HG02852 (cell line): Measurements from ENCODE around the gene ZBED1.
"Not testable (repeated sequence)": the region's sequence is repeated elsewhere in the genome, so short reads cannot be mapped to it uniquely, and the experiment has no call there.

ENCODE experiments used
- ATAC-seq: cut with Tn5 transposase; IDR thresholded peaks from one replicate; pipeline ENCODE4 v1.9.1; 2021; ENCODE audit warnings: mild to moderate bottlenecking, moderate library complexity; ENCODE audit not compliant: unreplicated experiment

Gene ZBED1

DNA sequence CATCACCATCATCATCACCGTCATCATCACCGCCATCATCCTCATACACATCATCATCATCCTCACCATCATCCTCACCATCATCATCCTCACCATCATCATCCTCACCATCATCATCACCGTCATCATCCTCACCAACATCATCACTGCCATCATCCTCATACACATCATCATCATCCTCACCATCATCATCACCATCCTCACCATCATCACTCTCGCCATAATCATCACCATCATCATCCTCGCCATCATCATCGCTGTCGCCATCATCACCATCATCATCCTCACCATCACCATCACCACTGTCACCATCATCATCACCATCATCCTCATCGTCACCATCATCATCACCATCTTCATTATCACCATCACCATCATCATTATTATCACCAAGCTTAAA lies 19.8 kb upstream of the ZBED1 start:
- no peak for ATAC-seq

DNA sequence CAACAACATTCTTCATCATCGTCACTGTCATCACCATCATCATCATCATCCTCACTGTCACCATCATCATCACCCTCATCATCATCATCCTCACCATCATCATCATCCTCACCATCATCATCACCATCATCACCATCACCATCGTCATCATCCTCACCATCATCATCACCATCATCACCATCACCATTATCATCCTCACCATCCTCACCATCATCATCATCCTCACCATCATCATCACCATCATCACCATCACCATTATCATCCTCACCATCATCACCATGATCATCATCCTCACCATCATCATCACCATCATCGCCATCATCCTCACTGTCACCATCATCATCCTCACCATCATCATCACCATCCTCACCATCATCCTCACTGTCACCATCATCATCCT lies 18.9 kb upstream of the ZBED1 start:
- ATAC-seq: not testable (repeated sequence)

DNA sequence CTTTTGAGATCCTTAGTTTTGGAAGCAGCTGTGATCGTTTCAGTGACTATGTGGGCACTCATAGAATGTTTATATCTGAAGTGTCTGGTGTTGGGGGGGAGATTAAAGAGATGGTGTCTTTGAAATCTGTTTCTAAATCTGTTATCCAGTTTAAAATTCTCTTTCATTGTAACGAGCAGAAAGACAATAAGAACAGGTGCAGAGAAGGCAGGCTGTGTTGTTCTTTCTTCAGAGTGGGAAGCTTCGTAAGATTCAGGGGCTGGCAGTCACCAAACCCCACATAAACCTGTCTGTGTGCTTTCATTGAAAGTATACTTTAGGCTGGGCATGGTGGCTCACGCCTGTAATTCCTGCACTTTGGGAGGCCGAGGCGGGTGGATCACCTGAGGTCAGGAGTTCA lies 16.3 kb upstream of the ZBED1 start:
- ATAC-seq: peak; percentile 5

DNA sequence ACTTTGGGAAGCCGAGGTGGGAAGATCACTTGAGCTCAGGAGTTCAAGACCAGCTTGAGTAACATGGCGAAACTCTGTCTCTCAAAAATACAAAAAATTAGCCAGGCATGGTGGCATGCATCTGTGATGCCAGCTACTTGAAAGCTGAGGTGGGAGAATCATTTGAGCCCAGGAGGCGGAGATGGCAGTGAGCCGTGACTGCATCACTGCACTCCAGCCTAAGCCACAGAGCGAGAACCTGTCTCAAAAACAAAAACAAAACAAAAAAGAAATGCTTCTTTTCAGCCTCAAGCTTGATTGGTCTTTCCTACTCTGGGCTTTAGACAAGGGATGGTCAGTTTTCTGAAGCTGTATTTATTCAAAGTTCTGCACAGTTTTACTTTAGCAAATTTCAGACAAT lies 15.8 kb upstream of the ZBED1 start:
- ATAC-seq: peak; percentile 48

DNA sequence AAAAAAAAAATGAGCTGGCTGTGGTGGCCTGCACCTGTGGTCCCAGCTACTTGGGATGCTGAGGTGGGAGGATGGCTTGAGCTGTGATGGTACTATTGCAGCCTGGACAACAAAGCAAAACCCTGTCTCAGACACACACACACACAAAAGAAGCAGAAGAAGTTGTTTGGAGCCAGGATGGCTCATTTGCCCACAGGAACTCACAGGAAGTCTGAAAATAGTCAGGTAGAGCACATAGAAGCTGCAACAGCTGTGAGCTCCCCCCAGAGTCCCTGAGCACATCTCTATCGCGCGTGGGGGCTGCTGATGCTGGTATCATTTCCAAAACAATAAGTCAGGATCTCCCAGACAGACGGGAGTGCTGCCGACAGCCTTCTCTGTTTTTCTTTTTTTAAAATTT lies 13.4 kb upstream of the ZBED1 start:
- no peak for ATAC-seq

DNA sequence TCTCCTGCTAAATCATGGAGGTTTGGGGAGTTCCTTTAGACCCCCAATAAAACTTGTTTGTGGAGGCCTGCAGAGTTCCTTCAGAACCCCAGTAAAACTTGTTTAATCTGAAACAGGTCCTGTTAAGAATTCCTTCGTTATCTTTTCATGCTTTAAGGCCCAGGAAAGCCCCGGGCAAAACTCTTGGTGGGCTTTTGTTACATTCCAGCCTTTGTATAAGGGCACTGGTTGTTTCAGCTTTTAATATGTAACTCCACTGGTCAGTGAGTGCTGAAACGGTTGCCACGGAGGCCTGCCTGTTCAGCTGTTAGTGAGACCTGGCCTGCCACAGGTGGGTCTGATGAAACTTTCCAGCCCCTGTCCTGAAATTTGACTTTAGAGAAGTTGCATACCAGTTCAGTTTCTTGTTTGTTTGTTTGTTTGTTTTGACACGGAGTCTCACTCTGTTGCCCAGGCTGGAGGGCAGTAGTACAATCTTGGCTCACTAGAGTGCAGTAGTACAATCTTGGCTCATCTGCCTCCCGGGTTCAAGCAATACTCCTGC lies 12.4 kb upstream of the ZBED1 start:
- ATAC-seq: no peak

DNA sequence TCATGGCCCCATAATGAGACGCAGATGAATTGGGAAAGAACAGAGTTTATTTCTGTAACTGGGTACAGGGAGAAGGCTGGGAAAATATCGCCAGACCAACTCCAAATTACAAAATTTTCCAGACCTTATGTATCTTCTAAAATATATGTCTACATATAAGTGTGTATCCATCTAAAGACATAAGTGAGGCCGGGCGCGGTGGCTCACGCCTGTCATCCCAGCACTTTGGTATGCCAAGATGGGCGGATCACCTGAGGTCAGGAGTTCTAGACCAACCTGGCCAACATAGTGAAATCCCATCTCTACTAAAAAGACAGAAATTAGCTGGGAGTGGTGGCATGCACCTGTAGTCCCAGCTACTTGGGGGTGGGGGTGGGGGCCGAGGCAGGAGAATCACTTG lies 11.7 kb upstream of the ZBED1 start:
- ATAC-seq: no peak

DNA sequence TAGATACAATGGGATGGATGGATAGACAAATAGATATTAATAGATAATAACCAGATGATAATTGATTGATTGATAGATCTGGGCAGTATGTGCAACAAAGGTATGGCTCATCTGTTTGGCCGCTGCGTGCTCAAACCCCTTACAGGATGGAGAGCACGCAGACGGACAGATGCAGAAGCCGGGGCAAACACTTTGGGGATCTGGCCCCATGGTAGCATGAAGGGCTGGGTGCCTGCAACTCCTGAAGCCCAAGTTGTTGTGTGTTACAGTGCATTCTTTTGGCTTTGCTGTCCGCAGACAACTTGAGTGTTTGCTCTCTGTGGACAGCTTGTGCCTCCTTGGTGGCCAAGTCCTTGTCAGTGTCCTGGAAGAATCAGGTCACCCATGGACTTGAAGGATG lies 10.6 kb upstream of the ZBED1 start:
- ATAC-seq: no peak

DNA sequence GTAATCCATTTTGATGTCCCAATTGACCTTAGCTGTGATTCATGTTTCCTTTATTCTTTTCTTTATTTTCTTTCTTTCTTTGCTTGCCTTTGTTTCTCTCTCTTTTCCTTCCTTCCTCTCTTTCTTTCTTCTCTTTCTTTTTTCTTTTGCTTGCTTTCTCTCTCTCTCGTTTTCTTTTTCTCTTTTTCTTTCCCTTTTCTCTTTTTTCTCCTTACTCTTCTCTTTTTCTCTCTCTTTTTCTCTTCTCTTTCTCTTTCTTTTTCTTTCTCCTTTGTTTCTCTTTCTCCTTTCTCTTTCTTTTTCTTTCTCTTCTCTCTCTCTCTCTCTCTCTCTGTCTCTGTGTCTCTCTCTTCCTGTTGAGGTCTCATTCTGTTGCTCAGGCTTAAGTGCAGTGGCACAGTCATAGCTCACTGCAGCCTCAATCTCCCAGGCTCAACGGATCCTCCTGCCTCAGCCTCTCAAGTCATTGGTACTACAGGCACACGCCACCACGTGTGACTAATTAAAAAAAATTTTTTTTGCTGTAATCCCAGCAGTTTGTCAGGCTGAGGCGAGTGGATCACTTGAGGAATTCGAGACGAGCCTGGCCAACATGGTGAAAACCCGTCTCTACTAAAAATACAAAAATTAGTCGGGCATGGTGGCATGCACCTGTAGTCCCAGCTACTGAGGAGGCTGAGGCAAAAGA lies 8.0 kb upstream of the ZBED1 start:
- no peak for ATAC-seq

DNA sequence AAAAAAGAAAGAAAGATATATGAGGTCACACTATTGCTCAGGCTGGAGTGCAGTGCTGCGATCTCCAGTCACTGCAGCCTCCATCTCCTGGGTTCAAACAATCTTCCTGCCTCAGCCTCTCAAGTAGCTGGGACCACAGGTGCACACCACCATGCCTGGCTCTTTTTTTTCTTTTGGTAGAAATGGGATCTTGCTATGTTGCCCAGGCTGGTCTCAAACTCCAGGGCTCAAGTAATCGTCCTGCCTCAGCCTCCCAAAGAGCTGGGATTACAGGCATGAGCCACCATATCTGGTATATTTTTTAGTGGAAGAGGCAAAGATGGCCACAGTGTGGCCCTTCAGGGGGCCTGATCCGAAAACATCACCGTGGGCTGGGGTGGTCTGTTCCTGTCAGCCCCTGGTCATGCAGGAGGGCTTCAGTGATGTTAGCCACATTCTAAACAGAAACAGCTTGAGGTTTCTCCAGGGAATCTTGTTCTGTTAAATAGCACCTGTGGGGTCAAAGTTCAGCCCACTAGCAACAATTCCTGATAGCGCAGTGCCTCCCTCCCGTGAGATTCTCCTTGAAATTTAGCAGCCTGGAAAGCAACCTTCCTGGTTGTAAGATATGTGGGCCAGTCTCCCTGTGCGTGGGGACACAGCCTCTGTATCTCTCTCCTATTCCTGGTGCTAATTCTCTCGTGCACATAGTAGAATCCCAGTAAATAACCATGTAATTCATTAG lies 7.3 kb upstream of the ZBED1 start:
- ATAC-seq: no peak

DNA sequence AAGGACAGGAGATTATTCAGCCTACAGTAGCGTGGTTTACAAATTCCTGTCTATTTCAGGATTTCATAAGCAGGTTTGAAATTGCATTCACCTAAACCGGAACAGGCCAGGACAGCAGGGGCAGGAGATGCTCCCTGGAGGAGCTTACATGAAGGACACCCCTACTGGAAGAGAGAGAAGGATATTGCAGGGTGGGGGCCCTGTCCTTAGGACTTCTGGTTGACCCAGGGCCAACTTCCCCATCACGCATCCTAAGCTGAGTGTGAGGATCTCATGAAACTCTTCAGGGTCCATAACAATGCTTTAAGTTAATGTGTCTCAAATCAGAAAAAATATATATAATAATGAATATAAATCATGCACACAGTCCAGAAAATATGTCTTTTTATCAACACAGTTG lies 6.4 kb upstream of the ZBED1 start:
- no peak for ATAC-seq

DNA sequence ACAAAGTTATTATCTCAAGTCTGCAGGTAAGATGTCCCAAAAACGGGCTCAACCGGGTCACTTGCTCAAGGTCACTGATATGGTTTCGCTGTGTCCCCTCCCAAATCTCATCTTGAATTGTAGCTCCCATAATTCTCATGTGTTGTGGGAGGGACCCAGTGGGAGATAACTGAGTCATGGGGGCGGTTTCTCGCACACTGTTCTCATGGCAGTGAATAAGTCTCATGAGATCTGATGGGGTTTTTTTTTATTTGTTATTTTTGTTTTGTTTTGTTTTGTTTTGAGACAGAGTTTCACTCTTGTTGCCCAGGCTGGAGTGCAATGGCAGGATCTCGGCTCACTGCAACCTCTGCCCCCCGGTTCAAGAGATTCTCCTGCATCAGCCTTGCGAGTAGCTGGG lies 4.6 kb upstream of the ZBED1 start:
- not testable (repeated sequence) for ATAC-seq

DNA sequence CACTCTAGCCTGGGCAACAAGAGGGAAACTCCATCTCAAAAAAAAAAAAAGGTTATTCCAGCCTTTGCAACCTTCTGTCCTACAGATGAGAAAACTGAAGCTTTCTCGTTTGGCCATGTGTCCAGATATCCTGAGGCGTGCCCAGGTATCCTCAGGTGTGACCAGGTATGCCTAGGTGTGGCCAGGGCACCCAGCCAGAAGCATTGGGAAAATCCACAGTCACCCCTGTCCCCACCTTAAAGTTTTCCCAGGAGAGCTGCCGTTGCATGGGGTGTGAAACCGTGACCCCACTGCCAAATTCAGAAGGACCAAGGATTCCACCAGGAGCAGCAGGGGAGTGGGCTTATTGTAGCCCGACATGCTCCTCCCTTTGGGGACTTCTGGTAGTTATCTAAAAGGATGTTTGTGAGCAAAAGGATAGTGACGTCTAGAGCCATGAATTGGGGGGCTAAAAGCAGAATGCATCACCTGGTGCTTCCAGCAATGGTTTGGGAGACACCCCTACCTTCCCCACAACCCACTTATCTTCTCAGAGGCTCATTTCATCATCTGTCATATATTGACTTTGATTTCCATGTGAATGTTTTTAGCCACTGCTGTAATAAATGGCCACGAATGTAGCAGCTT lies 4.0 kb upstream of the ZBED1 start:
- ATAC-seq: no peak

DNA sequence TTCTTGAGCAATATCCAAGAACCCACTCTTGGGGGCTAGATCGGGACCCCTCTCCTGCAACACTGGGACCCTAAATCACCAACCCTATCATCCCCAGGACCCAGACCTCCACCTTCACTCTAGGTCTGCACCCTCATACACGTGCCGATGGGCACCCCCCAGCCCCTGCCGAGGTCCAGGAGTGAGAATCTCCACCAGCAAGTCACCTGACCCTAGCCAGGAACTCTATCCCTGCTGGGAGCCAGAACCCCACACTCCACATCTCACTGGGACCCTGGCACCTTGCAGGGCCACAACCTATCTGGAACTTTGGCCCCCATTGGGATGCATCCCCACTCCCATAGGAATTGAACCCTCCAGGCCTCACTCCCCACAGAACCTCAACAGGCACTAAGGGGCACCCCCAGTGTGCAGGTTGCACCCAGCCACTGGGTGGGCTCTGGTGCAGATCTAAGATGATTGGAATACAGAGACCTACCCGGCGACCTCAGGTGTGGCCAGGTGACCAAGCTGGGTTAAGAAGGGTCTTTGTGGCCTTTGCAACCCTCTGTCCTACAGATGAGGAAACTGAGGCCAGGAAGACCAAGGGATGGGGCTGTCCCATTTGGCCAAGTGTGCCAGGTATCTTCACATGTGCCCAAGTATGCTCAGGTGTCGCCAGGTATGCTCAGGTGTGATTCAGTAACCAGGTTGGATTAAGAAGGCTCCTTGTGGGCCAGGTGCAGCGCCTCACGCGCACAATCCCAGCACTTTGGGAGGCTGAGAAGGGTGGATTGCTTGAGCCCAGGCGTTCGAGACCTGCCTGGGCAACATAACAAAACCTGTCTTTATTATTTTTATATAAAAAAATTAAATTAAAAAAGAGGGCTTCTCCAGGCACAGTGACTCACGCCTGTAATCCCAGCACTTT lies 3.1 kb upstream of the ZBED1 start:
- ATAC-seq: no peak

DNA sequence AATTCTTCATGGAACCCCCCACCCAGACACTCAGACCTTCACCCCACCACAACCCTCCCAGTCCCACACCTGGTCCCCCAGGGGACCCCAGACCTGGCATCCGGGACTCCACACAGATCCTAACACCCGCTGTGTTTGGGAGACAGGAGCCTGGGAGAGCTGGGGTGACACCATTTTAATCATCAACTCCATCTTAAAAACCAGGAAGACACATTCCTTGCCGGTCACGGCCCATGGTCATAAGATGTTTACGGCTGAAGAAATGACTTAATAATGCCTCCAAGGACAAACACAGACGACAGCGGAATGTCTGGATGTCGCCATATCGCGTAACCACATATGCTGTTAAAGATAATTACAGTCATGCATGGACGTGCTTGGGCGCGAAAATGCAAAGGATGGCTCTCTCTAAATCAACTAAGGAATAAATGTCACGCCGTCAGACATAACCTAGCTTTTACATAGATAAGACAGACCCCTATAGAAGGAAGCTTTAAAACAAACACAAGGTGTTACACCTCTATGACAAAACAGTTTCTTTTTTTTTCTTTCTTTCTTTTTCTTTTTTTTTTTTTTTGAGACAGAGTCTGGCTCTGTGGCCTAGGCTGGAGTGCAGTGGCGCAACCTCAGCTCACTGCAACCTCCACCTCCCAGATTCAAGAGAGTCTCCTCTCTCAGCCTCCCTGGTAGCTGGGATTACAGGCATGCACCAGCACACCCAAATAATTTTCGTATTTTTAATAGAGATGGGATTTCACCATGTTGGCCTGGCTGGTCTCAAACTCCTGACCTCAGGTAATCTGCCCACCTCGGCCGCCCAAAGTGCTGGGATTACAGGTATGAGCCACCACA lies 2.1 kb upstream of the ZBED1 start:
- no peak for ATAC-seq

DNA sequence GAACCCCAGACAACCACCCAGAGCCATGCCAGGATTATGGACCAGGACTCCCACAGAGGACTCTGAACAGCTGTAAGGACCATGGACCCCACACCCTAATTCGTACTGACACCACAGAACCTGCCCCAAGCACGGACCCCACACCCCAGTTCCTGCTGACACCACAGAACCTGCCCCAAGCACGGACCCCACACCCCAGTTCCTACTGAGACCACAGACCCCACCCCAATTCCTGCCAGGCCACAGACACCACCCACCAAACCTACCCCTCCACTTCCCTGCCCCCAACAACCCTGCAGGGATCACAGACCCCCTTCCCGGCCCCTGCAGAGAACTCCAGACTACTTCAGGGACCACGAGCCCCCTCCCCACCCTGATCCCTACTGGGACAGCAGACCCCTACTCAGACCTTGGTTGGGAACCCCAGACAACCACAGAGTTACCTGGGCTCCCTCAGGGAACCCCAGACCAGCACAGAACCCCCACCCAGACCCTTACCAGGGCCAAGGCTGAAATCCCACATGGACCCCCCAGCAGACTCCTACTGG lies 1.4 kb upstream of the ZBED1 start:
- no peak for ATAC-seq

DNA sequence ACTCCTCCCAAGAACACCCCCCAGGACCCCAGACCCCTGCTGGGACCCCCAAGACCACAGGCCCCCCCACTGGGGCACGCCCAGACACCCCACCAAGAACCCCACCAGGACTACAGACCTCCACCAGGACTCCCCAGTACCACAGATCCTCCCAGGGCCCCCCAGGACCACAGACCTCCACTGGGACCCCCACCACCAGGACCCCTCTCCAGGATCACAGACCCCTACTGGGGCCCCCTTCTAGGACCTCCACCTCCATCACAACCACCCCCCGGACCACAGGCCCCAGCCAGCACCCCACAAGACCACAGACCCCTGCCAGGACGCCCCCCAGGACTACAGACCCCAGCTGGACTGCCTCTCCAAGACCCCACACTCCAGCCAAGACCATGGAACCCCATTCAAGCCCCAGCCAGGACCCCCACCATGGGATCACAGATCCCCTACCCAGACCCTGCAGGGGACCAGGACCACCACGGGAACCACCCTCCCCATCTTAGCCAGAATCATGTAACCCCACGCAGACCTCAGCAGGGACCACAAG lies 855 bp upstream of the ZBED1 start:
- ATAC-seq: no peak

DNA sequence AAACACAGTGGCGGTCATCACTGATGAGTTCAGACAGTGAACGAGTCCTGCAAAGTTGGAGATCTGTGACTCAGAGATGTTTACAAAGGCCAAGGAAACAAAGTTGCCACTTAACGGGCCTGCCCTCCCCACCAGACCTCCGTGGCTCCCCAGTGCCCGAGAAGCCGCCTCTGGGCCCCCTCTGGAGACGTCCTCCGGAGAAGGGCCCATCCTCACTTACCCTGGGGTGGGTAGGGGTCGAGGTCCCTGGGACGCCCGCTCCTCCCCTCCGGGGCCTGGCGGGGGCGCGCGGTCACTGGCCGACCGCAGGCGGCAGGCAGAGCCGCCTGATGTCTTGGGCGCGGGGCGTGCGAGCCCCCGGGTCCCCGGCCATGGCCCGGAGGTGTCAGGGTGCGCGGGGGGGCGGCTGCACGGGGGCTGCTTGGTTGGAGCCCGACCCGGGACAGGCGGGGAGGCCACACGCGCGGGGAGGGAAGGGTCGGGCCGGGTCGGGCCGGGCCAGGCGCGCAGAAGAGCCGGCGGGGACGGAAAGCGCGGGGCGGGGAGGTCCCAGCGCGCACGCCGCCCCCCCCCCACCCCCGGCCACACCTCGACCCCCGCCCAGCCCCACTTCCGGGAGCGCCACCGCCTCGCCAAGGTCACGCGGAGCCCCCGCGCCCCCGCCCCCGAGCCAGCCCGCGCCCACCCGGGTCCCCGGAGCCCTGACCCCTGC lies 529 bp downstream of the ZBED1 start:
- ATAC-seq: peak; percentile 53

DNA sequence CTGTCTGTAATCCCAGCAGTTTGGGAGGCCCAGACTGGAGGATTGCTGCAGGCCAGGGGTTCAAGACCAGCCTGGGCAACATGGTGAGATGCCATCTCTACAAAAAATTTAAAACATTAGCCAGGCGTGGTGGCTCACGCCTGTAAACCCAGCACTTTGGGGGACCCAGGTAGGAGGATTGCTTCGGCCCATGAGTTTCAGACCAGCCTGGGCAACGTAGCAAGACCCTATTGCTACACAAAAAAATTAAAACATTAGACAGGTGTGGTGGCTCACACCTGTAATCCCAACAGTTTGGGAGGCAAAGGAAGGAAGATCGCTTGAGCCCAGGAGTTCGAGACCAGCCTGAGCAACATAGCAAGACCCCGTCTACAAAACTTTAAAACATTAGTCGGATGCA lies 1.3 kb downstream of the ZBED1 start:
- no peak for ATAC-seq
